NT2/D1 (cell line): ENCODE measurements around the gene RING1.
A peak's percentile ranks its signal among the peaks of the same experiment; 100 is the strongest.

Experiments
- DNase-seq: peaks from one replicate; pipeline ENCODE4 v3.0.0-alpha.2; 2011; ENCODE audit warnings: low read depth, low spot score
- H3K27me3 ChIP-seq: 2 replicates; pipeline ENCODE4 v1.6.0; 2011; ENCODE audit warnings: mild to moderate bottlenecking; ENCODE audit not compliant: insufficient read length, insufficient read depth
- H3K36me3 ChIP-seq: 2 replicates; pipeline ENCODE4 v1.6.1; 2011; ENCODE audit warnings: mild to moderate bottlenecking, low read length, mixed read lengths; ENCODE audit not compliant: insufficient read depth, insufficient read length
- H3K4me1 ChIP-seq: 2 replicates; pipeline ENCODE4 v1.5.1; 2011; ENCODE audit not compliant: insufficient read depth, insufficient read length
- H3K4me3 ChIP-seq: 2 replicates; pipeline ENCODE4 v1.5.1; 2011; ENCODE audit warnings: low read depth; ENCODE audit not compliant: insufficient read length
- H3K9ac ChIP-seq: 2 replicates; pipeline ENCODE4 v1.6.0; 2011; ENCODE audit warnings: low read depth; ENCODE audit not compliant: insufficient read length
- H3K9me3 ChIP-seq: 2 replicates; pipeline ENCODE4 v1.5.1; 2011; ENCODE audit warnings: mild to moderate bottlenecking, low read length; ENCODE audit not compliant: insufficient read depth
- SUZ12 ChIP-seq: IDR thresholded peaks from 2 replicates; pipeline ENCODE4 v1.6.1; 2011; ENCODE audit not compliant: insufficient read length, insufficient read depth; ENCODE audit errors: extremely low read depth
- YY1 ChIP-seq: IDR thresholded peaks from 2 replicates; pipeline ENCODE4 v1.6.1; 2011; ENCODE audit not compliant: insufficient read length, insufficient read depth
- ZNF274 ChIP-seq: IDR thresholded peaks from 2 replicates; pipeline ENCODE4 v1.6.1; 2011; ENCODE audit warnings: mild to moderate bottlenecking, low read depth, low read length

The RING1 gene

GRCh38 chr6:33248643-33248931 is 40.3 kb downstream of the RING1 start:
- H3K27me3 ChIP-seq = peaks cover 18% of the 10 kb centered on the region
- no peaks in the 10 kb centered on the region for H3K9me3 ChIP-seq
- H3K9ac ChIP-seq = peak overlapping the region; percentile 63
- H3K36me3 ChIP-seq = peaks cover 16% of the 10 kb centered on the region
- H3K4me3 ChIP-seq = peak overlapping the region; percentile 37
- peaks cover 3% of the 10 kb centered on the region for H3K4me1 ChIP-seq
- no peak for TF ChIP-seq ZNF274
- no peak for TF ChIP-seq YY1
- no peak for TF ChIP-seq SUZ12
- DNase-seq = no peak

GRCh38 chr6:33248932-33249731 is 40.8 kb downstream of the RING1 start:
- TF ChIP-seq SUZ12 (no peak), ZNF274 (no peak), YY1 (no peak)
- Histone ChIP-seq H3K9me3 (no peaks in the 10 kb centered on the region), H3K4me3 (peak overlapping the region; percentile 70), H3K9ac (peak overlapping the region; percentile 96), H3K4me1 (peaks cover 3% of the 10 kb centered on the region), H3K36me3 (peaks cover 16% of the 10 kb centered on the region), H3K27me3 (peaks cover 18% of the 10 kb centered on the region)
- peak; percentile 94 for DNase-seq

GRCh38 chr6:33249732-33250630 is 41.7 kb downstream of the RING1 start:
- Histone ChIP-seq H3K9me3 (no peaks in the 10 kb centered on the region), H3K36me3 (peaks cover 16% of the 10 kb centered on the region), H3K4me3 (peak overlapping the region; percentile 70), H3K9ac (peak overlapping the region; percentile 96), H3K27me3 (peaks cover 18% of the 10 kb centered on the region), H3K4me1 (peaks cover 3% of the 10 kb centered on the region)
- TF ChIP-seq SUZ12 (no peak), YY1 (no peak), ZNF274 (no peak)
- DNase-seq = no peak

GRCh38 chr6:33250731-33251130 is 42.4 kb downstream of the RING1 start:
- Histone ChIP-seq H3K27me3 (peaks cover 18% of the 10 kb centered on the region), H3K4me1 (peaks cover 3% of the 10 kb centered on the region), H3K36me3 (peaks cover 16% of the 10 kb centered on the region), H3K4me3 (no peak overlapping the region), H3K9ac (no peak overlapping the region), H3K9me3 (no peaks in the 10 kb centered on the region)
- TF ChIP-seq SUZ12 (no peak), ZNF274 (no peak), YY1 (no peak)
- no peak for DNase-seq

- H3K27me3 ChIP-seq = peaks cover 12% of the 10 kb centered on the region
- H3K9ac ChIP-seq = peak overlapping the region; percentile 21
- peaks cover 3% of the 10 kb centered on the region for H3K4me1 ChIP-seq
- no peak for DNase-seq
- H3K9me3 ChIP-seq = no peaks in the 10 kb centered on the region
- TF ChIP-seq ZNF274 (no peak), SUZ12 (no peak), YY1 (no peak)
- H3K4me3 ChIP-seq = no peak overlapping the region
- H3K36me3 ChIP-seq = peaks cover 16% of the 10 kb centered on the region
These were observed 43.2 kb downstream of the RING1 start for GRCh38 chr6:33251395-33252012.

- no peak for DNase-seq
- Histone ChIP-seq H3K9ac (no peak overlapping the region), H3K36me3 (peaks cover 16% of the 10 kb centered on the region), H3K4me3 (no peak overlapping the region), H3K27me3 (peaks cover 3% of the 10 kb centered on the region), H3K4me1 (peaks cover 3% of the 10 kb centered on the region), H3K9me3 (no peaks in the 10 kb centered on the region)
- no peak for TF ChIP-seq SUZ12
- TF ChIP-seq YY1 = no peak
- no peak for TF ChIP-seq ZNF274
These were observed 44.5 kb downstream of the RING1 start for GRCh38 chr6:33252759-33253158.
